Activated CD4-positive, alpha-beta T cell treated with anti-CD3 and anti-CD28 coated beads, Interleukin-2, amount 50 U/mL, for 1 hour (primary cell): ENCODE measurements around the gene CPEB4.

Source experiments
- DNase-seq: peaks from one replicate; pipeline ENCODE4 v3.0.0-alpha.2; 2020

Gene CPEB4

GRCh38 chr5:173984218-173984617 lies 96.1 kb downstream of the CPEB4 start:
- DNase-seq = no peak

GRCh38 chr5:173988554-173989431 lies 100.6 kb downstream of the CPEB4 start, which contains the start of gene C5orf47:
C5orf47 (plus strand) TSS chr5:173989170; CDS start chr5:173989264, 94 bp downstream.
- no peak for DNase-seq

DNA sequence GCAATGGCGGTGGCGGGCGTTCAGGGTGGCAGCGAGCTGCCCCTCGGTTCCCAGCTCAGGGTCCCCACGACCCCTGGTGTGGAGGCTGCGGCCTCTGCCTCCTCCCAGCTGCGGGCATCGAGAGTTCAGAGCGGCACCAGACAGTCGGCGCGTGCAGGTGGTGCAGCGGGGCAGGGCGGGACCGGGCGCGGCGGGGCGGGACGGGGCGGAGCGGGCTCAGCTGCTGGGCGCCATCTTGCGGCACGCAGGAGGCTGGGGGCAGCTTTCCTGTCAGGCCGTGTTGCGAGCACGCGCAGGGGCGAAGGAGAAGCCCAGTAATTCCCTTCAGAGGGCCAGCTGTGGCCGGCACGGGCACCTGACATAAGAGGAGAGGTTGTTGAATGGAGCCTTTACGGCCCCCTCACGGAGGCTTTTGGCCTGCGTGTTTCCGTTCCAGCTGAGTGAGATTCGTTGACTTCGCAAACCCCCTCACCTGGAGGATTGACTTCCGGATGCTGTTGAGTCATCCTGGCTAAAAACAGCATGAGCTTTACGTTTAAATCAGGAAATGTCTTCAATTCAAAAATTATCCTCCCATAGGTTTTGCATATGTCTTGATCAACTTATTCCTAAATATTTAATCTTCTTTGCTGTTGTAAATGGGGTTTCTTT lies 101.4 kb downstream of the CPEB4 start:
- DNase-seq = no peak

DNA sequence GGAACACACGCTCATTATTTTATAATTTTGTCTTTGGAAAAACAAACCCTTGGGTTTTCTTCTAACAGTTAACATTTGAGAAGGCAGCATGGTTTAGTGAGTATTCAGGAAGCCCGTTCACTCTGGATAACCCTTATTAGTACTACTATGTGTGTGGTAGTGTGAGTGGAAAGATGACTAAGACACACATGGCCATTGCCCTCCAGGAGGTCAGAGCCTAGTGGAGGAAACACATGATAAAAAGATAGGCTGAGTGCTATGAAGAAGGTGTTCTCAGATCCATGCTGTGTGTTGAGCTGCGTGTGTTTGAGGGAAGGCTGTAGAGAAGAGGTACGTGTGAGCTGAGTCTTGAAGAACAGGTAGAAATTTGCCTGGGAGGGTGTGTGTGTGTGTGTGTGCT lies 109.2 kb downstream of the CPEB4 start:
- DNase-seq = no peak

DNA sequence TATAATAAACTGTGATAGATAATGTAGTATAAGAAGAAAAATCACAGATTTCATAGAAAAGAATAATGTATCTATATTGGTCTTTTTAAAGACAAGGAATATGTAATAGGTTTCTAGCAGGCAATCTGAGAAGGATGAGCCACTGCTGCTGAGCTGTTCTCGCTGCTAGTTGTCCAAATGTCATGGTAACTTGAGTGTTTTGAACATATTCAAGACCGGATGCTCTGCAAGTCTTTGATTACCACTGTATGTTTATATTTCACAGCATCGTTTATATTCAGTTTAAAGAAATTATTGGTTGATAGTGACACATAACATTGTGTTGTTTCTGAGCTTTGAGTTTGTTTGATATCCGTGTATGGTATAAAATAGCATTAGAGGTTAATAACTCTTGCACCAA lies 110.4 kb downstream of the CPEB4 start:
- no peak for DNase-seq

GRCh38 chr5:174000076-174000475 lies 111.9 kb downstream of the CPEB4 start:
- DNase-seq = no peak

- no peak for DNase-seq
These were observed 115.6 kb downstream of the CPEB4 start for GRCh38 chr5:174003795-174004194.

- DNase-seq = no peak
These were observed 120.8 kb downstream of the CPEB4 start for GRCh38 chr5:174008922-174009321.

GRCh38 chr5:174010365-174010764 lies 122.2 kb downstream of the CPEB4 start:
- no peak for DNase-seq

DNA sequence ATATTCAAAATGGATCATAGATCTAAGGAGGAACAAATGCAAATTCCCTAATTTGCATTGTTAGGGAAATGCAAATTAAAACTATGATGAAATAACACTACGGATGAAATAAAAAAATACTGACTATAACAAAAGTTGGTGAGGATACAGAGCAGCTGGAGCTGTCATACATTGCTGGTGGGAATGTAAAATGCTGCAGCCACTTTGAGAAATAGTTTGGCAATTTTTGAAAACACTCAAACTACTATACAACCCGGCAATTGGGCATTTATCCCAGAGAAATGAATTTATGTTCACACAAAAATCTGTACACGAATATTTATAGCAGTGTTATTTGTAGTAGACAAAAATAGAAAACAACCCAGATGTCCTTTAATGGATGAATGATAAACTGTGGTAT lies 123.3 kb downstream of the CPEB4 start:
- no peak for DNase-seq
